IPS DF 4.7 (cell line): ENCODE data around the gene DIP2A.
"Not testable (repeated sequence)": the region's sequence is repeated elsewhere in the genome, so short reads cannot be mapped to it uniquely, and the experiment has no call there.

Experiments
- DNase-seq: peaks from one replicate; pipeline ENCODE4 v3.0.0-alpha.2; 2013; ENCODE audit warnings: low spot score; ENCODE audit errors: extremely low read depth

The DIP2A gene

GRCh38 chr21:46554431-46555224 lies 95.9 kb downstream of the DIP2A start:
- DNase-seq, result no peak

- no peak for DNase-seq
These were observed 96.5 kb downstream of the DIP2A start for GRCh38 chr21:46555225-46555617.

- DNase-seq, result no peak
These were observed 97.0 kb downstream of the DIP2A start for GRCh38 chr21:46555678-46556077.

DNA sequence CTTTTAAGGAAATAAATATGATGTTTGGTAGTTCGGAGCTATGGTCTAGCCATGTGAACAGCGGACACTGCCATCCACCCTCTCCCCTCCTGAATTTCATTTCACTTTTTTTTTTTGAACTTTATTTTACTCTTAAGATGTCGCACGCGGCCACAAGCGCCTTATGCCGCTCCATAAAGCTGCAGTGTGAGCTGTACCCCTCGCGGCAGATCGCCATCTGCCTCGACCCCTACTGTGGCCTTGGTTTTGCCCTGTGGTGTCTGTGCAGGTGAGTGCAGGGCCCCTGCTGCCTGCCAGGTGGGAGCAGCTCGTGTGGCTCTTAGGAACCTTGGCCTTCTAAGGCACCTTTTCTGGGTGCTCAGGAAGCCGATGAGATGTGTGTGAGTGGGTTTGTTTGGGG lies 98.1 kb downstream of the DIP2A start:
- no peak for DNase-seq

GRCh38 chr21:46557469-46557868 lies 98.8 kb downstream of the DIP2A start:
- no peak for DNase-seq

DNA sequence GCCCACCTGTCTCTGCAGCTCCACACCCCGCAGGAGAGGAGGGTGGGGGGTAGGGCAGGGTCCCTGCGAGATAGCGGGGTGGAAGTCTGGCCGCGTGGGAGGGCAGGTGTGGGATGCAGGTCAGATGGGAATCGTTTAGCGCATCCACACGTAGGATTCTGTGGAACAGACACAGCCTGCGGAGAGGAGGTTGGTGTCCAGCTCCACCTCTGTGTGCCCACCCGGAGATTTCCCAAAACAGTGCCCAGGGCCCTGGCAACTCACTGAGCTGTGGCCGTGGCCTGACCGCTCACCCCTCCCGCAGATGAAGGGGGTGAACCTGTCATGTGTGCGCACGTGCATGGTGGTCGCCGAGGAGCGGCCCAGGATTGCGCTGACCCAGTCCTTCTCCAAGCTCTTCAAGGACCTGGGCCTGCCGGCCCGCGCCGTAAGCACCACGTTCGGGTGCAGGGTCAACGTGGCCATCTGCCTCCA lies 99.3 kb downstream of the DIP2A start:
- DNase-seq, result no peak

GRCh38 chr21:46559291-46559983 lies 100.7 kb downstream of the DIP2A start:
- DNase-seq, result no peak

- no peak for DNase-seq
These were observed 102.1 kb downstream of the DIP2A start for GRCh38 chr21:46560568-46561444.

- DNase-seq, result no peak
These were observed 102.9 kb downstream of the DIP2A start for GRCh38 chr21:46561445-46562090.

DNA sequence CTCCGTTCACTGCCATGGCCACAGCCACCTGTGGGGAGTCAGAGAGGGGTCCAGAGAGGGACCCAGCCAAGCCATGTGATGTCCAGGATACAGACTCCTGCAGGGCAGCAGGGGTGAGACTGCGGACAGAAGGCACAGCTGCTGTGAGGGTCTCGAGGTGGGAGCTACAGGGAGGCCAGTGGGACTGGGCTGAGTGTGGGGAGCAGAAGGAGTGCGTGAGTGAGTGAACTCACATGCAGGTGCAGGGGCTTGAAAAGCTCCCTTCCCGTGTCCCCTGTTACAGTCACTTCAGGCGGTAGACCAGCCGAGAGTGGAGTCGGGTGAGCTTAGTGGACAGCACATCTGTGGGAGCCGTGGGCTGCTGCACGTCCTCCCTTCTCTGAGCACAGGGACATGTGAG lies 103.8 kb downstream of the DIP2A start:
- DNase-seq, result no peak

DNA sequence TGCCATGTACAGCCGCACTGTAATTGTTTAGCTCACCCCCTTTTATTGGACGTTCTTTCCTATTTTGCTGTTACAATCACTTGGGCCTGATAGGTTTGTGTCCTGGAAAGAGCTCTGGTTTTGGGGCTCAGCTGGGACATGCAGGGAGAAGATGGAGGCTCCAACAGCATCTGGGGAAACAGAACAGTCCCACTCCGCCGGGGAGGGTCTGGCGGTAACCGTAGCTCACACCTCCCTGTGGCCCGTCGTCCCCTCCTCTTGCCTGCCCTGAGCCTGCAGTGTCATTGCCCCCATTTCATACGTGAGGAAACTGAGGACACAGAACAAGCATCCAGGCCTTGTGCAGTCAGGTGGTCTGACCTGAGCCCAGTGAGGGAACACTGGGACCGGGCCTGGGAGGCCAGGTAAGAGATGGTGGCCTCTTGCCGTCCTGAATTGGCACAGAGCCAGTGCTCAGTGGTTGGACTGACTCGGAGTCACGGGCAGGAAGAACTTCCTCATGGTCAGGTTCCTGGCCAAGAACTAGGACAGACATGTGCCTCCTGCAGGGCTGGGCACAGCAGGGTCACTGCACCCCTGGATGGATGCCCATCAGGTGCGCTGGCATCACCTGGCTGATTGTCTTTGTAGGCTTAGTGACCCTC lies 104.4 kb downstream of the DIP2A start:
- DNase-seq, result no peak

- DNase-seq, result no peak
These were observed 105.7 kb downstream of the DIP2A start for GRCh38 chr21:46564391-46564790.

DNA sequence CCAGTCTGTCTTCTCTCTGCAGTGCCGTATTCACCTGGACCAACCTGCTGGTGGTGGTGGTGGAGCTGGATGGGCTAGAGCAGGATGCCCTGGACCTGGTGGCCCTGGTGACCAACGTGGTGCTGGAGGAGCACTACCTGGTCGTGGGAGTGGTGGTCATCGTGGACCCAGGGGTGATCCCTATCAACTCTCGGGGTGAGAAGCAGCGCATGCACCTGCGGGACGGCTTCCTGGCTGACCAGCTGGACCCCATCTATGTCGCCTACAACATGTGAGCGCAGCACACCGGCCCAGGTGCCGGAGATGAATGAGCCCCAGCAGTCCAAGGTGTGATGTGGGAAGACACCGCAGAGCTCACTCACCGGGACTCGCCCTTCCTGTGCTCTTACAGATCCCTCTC lies 108.7 kb downstream of the DIP2A start:
- DNase-seq, result no peak

- DNase-seq, result no peak
These were observed 109.9 kb downstream of the DIP2A start for GRCh38 chr21:46568562-46568961.

DNA sequence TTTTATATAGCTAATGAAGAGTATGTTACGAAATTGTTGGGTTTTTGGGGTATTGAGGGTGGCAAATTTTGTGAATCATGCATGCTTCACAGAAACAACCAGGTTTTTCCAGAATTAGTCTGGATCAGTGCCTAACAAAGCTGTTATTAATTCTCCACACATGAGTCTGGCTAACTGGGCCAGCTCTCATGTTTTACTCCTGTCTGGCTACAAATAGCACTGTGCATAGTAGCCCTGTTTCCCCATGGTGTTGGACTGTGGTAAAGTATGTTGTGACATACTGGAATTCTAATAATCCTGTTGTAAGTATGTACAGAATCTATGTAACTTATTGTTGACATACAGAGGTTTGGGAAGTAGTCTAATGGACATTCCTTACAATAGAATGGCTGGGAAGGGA lies 110.4 kb downstream of the DIP2A start:
- DNase-seq, result no peak

GRCh38 chr21:46570119-46570518 lies 111.4 kb downstream of the DIP2A start:
- no peak for DNase-seq

GRCh38 chr21:46570631-46571030 lies 111.9 kb downstream of the DIP2A start:
- no peak for DNase-seq

DNA sequence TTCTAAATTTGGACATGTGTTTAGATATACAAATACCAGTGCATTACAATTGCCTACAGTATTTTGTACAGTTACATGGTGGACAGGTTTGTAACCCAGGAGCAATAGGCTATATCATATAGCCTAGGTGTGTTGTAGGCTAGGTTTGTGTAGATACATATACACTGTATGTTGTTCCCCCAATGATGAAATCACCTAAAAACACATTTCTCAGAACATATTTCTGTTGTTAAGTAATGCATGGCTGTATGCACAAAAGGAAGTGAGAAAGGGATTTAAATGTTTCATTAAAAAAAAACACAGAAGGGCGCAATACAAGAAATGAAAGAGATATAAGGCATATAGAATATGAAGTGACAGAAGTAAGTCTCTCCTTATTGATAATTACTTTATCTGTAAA lies 114.2 kb downstream of the DIP2A start:
- no peak for DNase-seq

GRCh38 chr21:46577786-46578185 lies 119.1 kb downstream of the DIP2A start:
- DNase-seq, result not testable (repeated sequence)

DNA sequence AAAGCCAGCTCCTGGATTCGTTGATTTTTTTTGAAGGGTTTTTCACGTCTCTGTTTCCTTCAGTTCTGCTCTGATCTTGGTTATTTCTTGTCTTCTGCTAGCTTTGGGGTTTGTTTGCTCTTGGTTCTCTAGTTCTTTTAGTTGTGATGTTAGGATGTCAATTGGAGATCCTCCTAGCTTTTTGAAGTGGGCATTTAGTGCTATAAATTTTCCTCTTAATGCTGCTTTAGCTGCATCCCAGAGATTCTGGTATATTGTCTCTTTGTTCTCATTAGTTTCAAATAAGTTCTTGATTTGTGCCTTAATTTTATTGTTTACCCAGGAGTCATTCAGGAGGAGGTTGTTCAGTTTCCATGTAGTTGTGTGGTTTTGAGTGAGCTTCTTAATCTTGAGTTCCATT lies 120.7 kb downstream of the DIP2A start:
- not testable (repeated sequence) for DNase-seq

GRCh38 chr21:46581780-46582307 lies 123.2 kb downstream of the DIP2A start:
- no peak for DNase-seq
